Measurements from ENCODE around the gene BFSP1.

BFSP1 gene

GRCh38 chr20:17518339-17519052, 12.7 kb downstream of the BFSP1 start:
- DNase-seq = no peak

- no peak for DNase-seq
Observed at GRCh38 chr20:17515053-17515452, 16.1 kb downstream of the BFSP1 start.

GRCh38 chr20:17513939-17514338, 17.2 kb downstream of the BFSP1 start:
- no peak for DNase-seq

DNA sequence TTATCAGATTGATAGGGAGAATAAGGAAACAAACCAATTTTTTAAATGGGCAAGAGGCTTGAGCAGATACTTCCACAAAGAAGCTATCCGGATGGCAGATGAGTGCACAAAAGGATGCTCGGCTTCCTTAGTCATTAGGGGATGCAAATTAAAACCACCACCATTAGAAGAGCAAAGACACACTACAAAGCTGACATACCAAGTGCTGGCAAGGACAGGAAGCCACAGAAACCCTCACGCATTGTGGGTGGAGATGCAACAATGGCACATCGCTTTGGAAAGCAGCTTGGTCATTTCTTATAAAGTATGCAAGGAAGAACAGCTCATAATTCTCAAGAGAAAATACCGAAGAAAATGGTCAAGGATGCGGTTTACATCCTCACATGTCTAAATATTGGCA, 19.8 kb downstream of the BFSP1 start:
- DNase-seq = no peak

GRCh38 chr20:17510548-17510947, 20.6 kb downstream of the BFSP1 start:
- no peak for DNase-seq

GRCh38 chr20:17508756-17509155, 22.4 kb downstream of the BFSP1 start:
- DNase-seq = no peak

GRCh38 chr20:17507531-17507930, 23.6 kb downstream of the BFSP1 start:
- no peak for DNase-seq

- no peak for DNase-seq
Observed at GRCh38 chr20:17507032-17507431, 24.1 kb downstream of the BFSP1 start.

DNA sequence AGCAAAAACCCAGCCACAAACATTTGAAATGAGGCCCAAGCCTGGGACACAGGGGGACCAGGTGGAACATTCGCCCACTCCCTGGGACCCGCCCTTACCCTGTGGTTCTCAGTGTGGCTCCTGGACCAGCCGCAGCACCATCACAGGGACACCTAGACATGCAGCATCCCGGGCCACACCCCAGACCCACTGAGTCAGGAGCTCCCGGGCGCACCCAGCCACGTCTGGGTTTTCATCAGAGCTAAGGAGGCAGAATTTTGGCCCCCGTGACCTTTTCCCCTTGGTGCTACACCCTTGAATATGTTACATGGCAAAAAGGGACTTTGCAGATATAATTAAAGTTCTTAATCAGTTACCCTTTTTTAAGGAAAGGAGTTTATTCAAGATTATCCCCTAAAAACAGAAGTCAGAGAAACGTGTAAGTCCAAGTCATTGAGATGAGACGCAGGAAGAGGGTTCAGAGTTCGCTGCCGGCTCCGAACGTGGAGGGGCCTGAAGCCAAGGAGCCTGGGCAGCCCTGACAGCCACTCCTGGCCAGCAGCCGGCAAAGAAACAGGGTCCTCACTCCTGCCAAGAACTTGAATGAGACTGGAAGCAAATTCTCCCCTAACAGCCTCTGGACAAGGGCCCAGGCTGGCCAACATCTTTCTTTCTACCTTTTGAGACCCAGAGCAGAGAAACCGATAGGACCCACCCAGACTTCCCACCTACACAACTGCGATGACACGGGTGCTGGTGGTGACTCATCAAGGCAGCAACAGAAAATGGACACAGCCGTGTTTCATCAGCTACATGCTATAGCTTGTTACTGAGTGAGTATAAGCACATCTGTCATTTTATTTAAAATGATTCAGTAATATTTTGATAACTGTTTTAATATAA, 25.3 kb downstream of the BFSP1 start:
- no peak for DNase-seq

DNA sequence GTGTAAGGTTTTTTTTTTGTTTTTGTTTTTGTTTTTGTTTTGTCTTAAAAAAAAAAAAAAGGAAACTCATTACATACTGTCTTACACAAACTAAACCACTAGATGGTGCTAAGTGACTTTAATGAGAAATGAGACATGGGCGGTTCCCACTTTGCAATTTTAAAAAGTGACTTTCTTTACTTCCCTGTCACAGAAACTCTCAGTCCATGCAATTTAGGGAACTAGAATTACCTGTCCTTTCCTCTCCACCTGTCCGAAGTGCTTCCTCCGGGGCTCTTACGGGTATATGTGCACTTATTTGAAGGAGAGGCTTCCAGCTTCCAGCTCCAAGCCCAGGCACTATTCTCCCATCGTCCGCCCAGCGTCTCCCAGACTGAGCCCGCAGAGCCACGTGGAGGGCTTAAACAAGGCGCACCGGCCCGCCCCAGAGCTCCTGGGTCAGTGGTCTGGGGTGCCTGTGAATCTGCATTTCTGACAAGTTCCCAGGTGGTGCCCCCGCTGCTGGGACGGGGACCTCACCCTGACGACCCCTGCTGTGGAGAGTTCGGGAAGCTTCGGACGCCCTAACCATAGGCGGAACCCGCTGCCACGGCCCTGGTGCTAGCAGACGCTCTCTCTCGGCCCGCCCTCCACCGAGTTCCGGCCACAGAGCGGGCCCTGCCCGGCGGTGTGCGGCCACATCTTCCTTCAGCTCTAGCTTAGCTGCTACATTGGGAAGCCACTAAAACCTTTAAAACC, 26.1 kb downstream of the BFSP1 start:
- DNase-seq = no peak

GRCh38 chr20:17504066-17504897, 26.9 kb downstream of the BFSP1 start:
- no peak for DNase-seq

GRCh38 chr20:17503301-17504065, 27.7 kb downstream of the BFSP1 start:
- no peak for DNase-seq

DNA sequence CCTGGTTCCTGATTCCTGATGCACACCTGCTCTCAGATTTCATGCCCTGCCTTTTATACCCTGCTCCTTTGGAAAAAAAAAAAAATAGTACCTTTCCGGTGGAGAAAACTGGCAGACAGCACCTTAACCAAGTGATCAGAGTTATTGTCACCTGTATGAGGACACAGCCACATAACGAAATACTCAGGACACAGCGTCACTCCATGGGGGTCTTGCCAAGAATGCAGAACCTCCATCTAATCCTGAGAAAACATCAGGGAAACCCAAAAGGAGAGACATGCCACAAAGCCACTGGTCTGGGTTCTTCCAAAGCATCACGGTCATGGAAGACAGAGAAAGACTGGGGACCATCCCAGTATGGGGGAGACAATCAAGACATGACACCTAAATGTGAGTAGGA, 29.1 kb downstream of the BFSP1 start:
- DNase-seq = no peak

- DNase-seq = no peak
Observed at GRCh38 chr20:17501701-17502100, 29.5 kb downstream of the BFSP1 start.

DNA sequence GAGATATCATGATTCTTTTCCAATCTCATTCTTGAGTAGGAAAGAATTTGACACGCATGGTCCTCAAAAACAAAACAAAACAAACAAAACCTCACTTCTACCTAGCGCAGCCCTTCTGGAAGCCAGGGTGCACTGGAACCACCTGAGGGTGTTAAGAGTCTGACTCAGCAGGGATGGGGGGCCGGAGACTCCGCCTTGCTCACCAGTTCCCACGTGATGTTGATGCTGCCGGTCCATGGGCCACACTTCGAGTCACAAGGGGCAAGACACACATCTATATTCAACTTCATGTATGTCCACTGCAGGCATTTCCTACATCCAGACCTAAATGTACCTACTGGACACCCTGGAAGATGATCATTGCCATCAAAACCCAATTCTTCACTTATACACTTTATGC, 30.4 kb downstream of the BFSP1 start:
- no peak for DNase-seq

DNA sequence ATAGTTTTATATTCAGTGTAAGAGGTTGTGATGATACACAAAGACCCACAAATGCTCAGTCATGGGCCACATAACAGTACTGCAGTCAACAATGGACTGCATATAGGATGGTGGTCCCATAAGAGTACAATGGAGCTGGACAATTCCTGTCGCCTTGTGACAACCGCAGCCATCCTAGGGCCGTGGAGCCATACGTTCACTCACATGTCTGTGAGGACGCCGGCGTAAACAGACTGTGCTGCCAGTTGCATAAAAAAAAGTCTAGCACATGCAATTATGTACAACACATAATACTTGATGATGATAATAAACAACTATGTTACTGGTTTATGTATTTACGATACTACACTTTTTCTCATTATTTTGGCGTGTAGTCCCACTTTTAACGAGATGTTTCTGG, 30.9 kb downstream of the BFSP1 start:
- no peak for DNase-seq

- no peak for DNase-seq
Observed at GRCh38 chr20:17499041-17499440, 32.1 kb downstream of the BFSP1 start.

DNA sequence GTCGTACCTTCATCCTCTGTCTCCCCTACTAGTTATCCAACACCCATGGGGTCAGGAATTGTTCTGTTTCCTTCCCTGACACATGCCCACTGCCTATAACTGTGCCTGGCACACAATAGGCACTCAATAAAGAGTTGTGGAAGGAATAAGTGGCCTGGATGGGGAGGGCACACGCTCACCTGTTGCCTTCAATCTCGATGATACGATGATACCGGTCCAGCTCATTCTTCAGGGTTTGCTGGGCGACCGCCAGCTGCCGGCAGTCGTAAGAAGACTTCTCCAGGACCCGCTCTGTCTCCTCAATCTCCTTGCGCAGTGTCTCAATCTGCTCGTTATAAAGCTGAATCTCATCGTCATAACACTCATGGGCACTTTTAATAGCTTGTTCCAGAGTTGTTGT, 32.5 kb downstream of the BFSP1 start:
- no peak for DNase-seq

- DNase-seq = no peak
Observed at GRCh38 chr20:17497821-17498580, 33.2 kb downstream of the BFSP1 start.

DNA sequence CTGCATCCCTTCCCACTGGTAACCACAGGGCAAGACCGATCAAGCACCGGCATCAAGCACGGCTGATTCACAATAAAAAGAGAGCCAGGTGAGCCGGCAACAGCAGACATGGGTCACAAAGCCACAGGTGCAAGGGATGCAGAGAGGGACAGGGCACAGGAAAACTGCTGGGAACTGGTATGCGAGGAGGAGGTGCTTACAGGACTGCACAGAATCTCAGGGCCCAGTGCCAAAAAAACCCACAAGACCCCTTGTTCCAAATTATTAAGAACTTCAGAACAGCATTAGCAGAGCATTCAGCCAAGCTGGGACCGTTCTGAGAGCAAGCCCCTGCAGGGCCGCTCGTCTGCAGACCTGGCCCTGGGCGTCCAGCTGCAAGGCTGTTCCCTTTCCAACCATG, 35.4 kb downstream of the BFSP1 start:
- no peak for DNase-seq

DNA sequence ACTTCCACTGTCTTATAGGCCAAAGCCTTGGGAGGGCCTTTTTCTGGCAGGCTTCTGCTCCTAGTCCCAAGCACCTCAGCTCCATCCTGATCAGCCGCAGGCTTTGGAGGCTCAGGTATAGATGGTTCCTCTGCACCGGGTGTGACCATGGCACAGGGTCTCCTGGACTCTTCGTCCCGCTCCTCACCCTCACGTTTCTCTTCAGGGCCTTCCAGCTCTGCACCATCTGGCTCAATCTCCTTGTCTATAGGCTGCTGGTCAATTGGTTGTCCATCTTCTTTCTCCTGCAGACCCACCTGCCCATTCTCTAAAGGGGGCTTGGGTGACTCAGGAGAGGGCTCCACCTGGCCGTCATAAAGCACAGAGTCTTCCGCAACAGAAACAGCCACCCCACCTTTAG, 37.0 kb downstream of the BFSP1 start:
- no peak for DNase-seq
